AG04450 (cell line): ENCODE results near the gene LOX. TPM values are rescaled to one million over a fixed set of nuclear protein-coding genes. Genes with fewer than 3 reads are reported as not detected.
A peak's percentile ranks its signal among the peaks of the same experiment; 100 is the strongest.

ENCODE experiments used
- CTCF ChIA-PET: fragments of 300-600, 350-600 bp; formaldehyde crosslinking; extraction: SDS; loops from one replicate; lab custom pipeline; 2022; ENCODE audit warnings: antibody characterized with exemption, inconsistent platforms; lab: Charles Lee
- POLR2A ChIA-PET: fragments of 350-600 bp; formaldehyde crosslinking; extraction: SDS; loops from one replicate; lab custom pipeline; 2021; ENCODE audit warnings: antibody characterized with exemption, inconsistent platforms; lab: Yijun Ruan, JAX
- DNase-seq: peaks from one replicate; pipeline ENCODE4 v3.0.0-alpha.2; 2011; ENCODE audit warnings: low read depth, low spot score
- H3K27ac ChIP-seq: one replicate; pipeline ENCODE4 v1.5.1; 2012; ENCODE audit warnings: low read depth, low read length, control low read depth
- H3K27me3 ChIP-seq: one replicate; pipeline ENCODE4 v1.6.0; 2012; ENCODE audit warnings: low read length; ENCODE audit not compliant: control insufficient read depth, insufficient read depth
- H3K4me3 ChIP-seq: 2 replicates; pipeline ENCODE4 v1.5.1; 2011; ENCODE audit warnings: mild to moderate bottlenecking, low read depth, low read length, control low read depth
- H3K9me3 ChIP-seq: 2 replicates; pipeline ENCODE4 v1.5.1; 2012; ENCODE audit warnings: low read length; ENCODE audit not compliant: control insufficient read depth, insufficient read depth
- polyA plus RNA-seq: library from polyadenylated mRNA; depleted of rRNA; stranded (reverse); fragments of >200 nt; gene quantifications from 2 replicates; pipeline ENCODE4 v1.2.3, GENCODE V29; 2011
- TF ChIP-seq, protein P1 (sequence below): IDR thresholded peaks from 2 replicates; pipeline ENCODE4 v1.5.1; 2011; ENCODE audit warnings: low read depth, low read length, control low read depth, inconsistent platforms

Gene LOX
- polyA plus RNA-seq, 1 experiment: 228 TPM

DNA sequence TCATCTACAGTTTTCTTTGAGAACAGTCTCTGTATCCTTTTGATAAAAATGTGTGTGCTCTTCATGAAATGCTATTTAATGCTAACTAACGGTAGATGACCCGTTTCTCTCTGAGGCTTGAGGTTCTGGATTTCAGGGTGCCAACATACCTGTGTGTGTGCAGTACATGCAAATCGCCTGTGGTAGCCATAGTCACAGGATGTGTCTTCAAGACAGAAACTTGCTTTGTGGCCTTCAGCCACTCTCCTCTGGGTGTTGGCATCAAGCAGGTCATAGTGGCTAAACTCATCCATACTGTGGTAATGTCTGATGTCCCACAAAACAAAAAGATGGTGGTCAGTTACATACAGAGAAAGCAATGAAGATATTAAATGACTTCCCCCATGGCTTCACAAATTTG, 4.2 kb downstream of the LOX start:
- H3K27me3 ChIP-seq: no peaks in the 10 kb centered on the region
- TF ChIP-seq, protein P1, sequence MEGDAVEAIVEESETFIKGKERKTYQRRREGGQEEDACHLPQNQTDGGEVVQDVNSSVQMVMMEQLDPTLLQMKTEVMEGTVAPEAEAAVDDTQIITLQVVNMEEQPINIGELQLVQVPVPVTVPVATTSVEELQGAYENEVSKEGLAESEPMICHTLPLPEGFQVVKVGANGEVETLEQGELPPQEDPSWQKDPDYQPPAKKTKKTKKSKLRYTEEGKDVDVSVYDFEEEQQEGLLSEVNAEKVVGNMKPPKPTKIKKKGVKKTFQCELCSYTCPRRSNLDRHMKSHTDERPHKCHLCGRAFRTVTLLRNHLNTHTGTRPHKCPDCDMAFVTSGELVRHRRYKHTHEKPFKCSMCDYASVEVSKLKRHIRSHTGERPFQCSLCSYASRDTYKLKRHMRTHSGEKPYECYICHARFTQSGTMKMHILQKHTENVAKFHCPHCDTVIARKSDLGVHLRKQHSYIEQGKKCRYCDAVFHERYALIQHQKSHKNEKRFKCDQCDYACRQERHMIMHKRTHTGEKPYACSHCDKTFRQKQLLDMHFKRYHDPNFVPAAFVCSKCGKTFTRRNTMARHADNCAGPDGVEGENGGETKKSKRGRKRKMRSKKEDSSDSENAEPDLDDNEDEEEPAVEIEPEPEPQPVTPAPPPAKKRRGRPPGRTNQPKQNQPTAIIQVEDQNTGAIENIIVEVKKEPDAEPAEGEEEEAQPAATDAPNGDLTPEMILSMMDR: no peak
- no peak for DNase-seq
- no peaks in the 10 kb centered on the region; the same call in 1 of the 2 replicates for H3K9me3 ChIP-seq
- H3K27ac ChIP-seq: no peak overlapping the region
- peak overlapping the region; percentile 25; the same call in 1 of the 2 replicates for H3K4me3 ChIP-seq
- CTCF ChIA-PET: no interaction called here
- POLR2A ChIA-PET: no interaction called here

DNA sequence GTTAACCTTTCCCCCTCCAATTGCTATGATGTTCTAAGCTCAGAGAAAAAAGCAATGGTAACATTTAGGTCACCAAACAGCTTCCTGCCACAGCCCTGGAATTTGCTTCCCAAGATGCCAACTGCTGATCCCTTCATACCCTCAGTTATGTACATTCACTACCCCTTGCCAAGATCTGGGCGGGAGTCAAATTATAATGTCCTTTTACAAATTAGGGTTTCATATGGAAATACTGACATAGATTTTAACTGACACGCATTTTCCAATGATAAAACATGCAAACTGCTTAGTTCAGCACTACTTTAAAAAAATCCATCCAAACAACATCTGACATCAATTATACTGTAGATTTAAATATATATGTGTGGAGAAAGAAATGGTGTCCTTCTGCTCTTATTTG, 5.0 kb downstream of the LOX start:
- POLR2A ChIA-PET: no interaction called here
- H3K27me3 ChIP-seq: no peaks in the 10 kb centered on the region
- no peaks in the 10 kb centered on the region; the same call in 1 of the 2 replicates for H3K9me3 ChIP-seq
- TF ChIP-seq, protein P1: no peak
- no peak overlapping the region for H3K4me3 ChIP-seq
- CTCF ChIA-PET: interaction anchor here (0.8 to 1.6 kb wide), 2 partner anchors 29 to 83 kb away, joined by 3 to 5 read pairs; no protein-coding TSS in a partner anchor
- no peak overlapping the region for H3K27ac ChIP-seq
- no peak for DNase-seq

DNA sequence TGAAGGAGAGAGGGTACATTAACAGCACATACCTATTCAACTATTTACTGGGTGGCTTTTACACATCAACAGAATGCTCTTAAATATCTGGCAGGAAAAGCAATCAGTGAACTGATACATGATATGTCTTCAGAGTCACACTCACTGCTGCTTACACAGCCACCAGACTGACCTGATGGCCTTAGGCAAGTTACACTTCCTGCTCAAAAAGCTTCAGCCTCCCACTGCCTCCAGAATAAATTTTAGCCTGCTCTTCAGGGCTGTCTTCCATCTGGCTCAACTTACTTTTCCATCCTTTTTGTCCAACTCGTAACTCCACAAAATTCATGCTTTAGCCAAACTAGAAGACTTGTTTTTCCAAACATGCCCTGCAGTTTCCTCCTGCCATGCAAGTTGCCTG, 10.7 kb downstream of the LOX start:
- ChIA-PET CTCF (no interaction called here), POLR2A (interaction anchor here (0.6 kb wide), 1 partner anchor 9 kb away, joined by 3 read pairs; no protein-coding TSS in a partner anchor)
- Histone ChIP-seq H3K4me3 (no peak overlapping the region), H3K27ac (no peak overlapping the region), H3K9me3 (no peaks in the 10 kb centered on the region), H3K27me3 (no peaks in the 10 kb centered on the region)
- no peak for DNase-seq
- TF ChIP-seq, protein P1: no peak

DNA sequence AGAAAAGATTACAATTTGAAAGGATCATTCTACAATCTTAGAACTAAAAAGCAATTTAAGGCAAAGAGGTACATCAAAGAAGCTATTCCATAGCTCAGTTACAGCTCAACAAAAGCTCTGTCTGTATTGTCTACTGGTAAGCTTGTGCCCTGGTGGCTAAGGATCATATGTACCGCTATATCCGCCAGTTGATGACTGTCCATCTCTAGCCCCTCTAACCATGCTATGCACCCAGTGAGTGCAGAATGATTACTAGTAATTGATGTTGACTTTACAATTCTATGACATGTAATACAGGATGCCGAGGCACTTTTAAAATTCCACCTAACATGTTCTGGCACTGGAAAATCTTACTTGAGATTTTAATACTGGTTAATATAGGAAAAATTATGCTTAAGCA, 13.1 kb downstream of the LOX start:
- no peak for DNase-seq
- no peak overlapping the region for H3K27ac ChIP-seq
- ChIA-PET POLR2A (interaction anchor here (0.9 kb wide), 1 partner anchor 25 kb away, joined by 3 read pairs; no protein-coding TSS in a partner anchor), CTCF (interaction anchor here (5.4 kb wide), 1 partner anchor 11 kb away, joined by 48 read pairs; no protein-coding TSS in a partner anchor)
- no peaks in the 10 kb centered on the region for H3K9me3 ChIP-seq
- no peaks in the 10 kb centered on the region for H3K27me3 ChIP-seq
- H3K4me3 ChIP-seq: no peak overlapping the region
- TF ChIP-seq, protein P1: no peak

DNA sequence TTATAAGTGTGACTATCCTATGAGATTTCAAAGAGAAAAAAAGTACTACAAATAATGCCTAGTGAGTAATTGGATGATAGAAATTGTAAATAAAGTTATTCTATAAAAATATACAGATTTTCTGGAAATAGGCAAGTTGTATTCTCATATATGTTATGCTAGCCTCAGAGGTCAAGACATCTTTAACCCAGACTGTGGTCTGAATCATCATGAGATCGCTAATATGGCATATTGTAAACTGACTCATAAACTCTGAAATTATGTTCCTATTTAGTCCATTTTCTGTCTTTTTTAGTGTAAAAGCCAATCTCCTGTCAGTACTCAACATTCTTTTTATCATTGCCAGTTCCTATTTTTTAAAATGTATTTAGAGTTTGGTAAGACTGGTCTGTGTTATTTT, 14.2 kb downstream of the LOX start:
- DNase-seq: no peak
- no peak overlapping the region for H3K27ac ChIP-seq
- H3K9me3 ChIP-seq: no peaks in the 10 kb centered on the region
- no peak overlapping the region for H3K4me3 ChIP-seq
- H3K27me3 ChIP-seq: no peaks in the 10 kb centered on the region
- TF ChIP-seq, protein P1: no peak
- ChIA-PET POLR2A (no interaction called here), CTCF (interaction anchor here (0.9 to 5.4 kb wide), 4 partner anchors 12 to 93 kb away, joined by 3 to 48 read pairs (median 6); partner anchors contain the start of gene LOX)
